GM21390 (cell line): ENCODE measurements around the gene UBE2D2.
A peak's percentile ranks its signal among the peaks of the same experiment; 100 is the strongest.

Experiments
- ATAC-seq: cut with Tn5 transposase; IDR thresholded peaks from one replicate; pipeline ENCODE4 v1.9.1; 2021; ENCODE audit not compliant: unreplicated experiment

The UBE2D2 gene

DNA sequence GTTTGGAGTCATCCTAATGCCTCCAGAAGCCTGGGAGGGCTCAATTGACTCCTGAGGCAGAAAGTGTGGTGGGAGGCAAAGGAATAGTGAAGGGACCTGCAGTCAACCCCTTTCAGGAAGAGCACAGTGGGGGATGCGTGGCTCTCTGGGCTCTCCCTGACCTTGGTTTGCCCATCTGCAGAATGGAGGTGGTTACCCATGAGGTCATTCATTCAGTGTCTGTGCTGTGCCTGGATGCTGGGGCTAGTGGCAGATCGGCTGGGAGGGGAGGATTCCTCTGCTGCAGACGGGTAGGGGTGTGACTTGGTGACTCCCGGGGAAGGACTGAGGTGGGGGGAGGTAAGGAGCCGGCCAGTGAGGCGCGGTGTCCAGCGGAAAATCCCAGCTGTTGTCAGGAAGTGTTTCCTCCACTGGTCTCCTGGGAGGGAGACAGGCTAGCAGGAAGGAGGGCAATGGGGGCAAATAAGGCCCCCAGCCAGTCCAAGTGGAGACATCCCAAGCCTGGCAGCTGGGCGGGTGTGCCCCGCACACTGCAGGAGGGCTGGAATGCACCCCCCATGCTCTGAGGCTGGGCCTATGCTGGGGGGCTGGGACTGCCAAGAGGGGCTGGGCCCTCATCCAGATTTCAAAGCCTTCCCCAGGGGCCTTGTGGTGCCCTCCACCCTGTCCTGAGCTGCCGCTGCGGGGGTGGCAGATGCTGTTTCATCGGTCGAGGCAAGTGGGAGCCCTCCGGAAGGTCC, 98.0 kb downstream of the UBE2D2 start:
- ATAC-seq, result no peak

- ATAC-seq, result no peak
These were observed 98.6 kb downstream of the UBE2D2 start for GRCh38 chr5:139659695-139660101.

DNA sequence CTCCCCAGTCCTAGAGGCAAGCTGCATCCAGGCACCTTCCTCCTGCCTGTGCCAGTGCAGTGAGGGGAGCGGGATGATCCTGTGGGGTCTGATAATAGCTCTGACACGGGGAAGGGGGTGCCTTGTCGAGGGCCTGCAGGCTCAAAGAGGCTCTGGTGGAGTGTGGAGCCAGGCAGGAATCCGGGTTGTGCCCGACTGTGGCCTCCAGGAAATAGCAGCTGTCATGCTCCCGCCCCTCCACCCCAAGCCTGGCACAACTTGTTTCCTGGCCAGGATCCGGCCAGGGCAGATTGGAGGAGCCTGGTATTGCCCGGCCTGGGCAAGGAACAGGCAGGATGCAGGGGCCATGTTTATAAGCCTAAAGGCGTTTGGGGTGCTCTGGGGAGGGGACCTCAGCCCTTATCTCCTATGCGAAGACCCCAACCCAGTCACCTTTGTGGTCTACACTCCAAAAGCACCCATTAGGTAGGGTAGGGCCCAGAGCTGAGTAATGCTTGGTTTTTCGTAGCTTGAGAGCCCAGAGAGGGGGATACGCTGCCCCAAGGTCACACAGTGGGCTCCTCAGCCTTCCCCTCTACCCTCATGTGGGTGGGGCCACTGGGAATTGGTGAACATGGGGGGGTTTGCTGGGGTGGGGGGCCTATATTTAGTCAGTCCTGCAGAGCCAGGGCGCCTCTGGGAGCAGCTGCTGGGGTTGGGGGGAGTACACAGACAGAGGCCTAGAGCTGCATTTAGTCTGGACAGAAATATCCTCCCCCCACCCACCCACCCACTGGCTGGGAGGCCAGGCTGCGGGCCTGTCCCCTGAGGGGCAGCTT, 99.2 kb downstream of the UBE2D2 start:
- ATAC-seq, result no peak

- no peak for ATAC-seq
These were observed 100.0 kb downstream of the UBE2D2 start for GRCh38 chr5:139660923-139661814.

- no peak for ATAC-seq
These were observed 101.5 kb downstream of the UBE2D2 start for GRCh38 chr5:139662617-139663016.

GRCh38 chr5:139663207-139664085, 102.3 kb downstream of the UBE2D2 start:
- no peak for ATAC-seq

DNA sequence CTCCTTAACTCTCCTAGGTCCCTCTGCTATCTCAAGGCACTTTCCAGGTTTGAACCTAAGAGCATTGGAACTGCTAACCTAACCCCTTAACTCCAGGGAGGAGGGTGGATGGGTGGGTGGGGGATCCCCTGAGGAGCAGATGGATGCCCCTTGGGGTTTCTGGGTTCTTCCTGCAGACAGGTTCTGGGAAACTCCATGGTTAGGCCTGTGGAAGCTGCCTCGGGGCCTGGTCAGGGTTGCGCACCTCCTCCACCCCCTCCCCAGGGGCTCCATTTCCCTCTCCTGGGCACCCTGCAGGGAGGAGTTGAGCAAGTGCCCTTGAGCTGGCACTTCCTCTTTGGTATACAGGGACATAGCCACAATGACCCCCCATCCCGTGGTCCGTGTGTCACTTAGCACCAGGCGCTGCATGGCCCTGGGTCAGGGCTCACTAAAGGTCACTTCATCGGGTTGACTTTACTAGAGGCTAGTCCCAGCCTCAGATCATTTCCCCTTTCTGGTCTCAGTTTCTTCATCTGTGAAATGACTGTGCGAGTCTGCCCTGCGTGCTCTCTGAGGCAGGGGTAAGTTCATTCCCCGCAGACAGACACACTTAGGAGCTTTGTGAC, 103.1 kb downstream of the UBE2D2 start:
- ATAC-seq, result peak; percentile 47

DNA sequence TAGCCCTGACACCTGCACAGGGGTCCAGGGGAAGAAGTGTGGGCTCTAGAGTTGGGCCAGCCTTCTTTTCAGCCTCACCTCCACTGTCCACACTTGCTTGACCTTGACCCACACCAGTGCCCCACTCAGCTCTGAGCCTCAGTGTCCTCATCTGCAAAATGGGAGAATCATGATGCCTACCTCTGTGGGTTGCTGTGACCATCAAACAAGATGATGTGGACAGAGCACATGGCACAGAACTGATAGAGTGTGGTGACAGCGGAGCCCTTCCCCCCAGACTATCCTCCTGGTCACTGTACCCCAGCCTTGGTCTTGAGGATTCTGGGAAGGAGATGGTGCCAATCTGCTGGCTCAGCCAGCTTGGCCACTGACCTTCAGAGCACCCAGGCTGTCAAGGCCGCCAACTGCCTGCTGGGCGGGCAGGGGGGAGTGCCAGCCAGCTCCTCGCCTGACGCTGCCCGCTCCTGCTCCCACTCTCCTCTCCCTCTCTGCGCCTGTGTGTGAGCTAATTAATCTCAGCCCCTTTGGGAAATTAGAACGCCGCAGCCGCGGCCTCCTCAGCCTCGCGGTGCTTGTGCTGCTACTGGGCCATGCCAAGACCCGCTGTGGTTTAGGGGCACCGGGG, 103.7 kb downstream of the UBE2D2 start:
- no peak for ATAC-seq

- ATAC-seq, result no peak
These were observed 104.5 kb downstream of the UBE2D2 start for GRCh38 chr5:139665626-139666025.

- no peak for ATAC-seq
These were observed 105.4 kb downstream of the UBE2D2 start for GRCh38 chr5:139666551-139666950.

DNA sequence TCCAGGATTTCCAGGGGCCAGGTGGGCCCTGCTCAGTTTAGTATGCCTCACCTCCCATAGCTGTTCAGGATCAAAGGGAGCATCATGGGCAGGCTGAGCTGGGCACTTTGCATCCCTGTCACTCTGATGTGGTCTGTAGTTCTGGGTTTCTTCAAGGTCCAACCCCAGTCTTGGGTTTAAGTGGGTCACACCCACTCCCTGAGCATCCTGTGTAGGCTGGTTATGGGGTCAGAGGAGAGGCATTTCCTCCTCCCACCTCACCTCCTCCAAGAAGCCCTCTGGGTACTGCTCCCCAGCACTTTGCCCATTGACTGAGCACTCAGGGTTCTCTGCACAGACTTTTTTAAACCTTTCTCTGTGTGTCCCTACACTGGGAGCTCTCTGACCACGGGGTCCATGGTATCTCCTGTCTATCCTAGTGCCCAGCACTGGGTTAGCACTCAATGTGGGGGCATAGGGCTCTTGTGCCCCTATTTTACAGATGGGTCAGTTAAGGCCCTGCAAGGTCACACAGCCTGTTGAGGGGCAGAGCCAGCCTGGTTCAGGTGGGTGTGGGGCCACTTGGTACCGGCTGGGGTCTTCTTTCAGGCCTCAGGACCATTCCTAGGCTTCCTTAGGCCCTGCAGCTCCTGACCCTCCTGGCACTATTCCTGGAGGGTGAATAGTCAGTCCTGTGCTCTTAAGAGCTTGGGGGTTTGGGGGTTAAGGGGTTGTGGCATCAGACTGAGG, 106.0 kb downstream of the UBE2D2 start:
- ATAC-seq, result no peak

GRCh38 chr5:139667730-139668063, 106.6 kb downstream of the UBE2D2 start:
- ATAC-seq, result no peak

DNA sequence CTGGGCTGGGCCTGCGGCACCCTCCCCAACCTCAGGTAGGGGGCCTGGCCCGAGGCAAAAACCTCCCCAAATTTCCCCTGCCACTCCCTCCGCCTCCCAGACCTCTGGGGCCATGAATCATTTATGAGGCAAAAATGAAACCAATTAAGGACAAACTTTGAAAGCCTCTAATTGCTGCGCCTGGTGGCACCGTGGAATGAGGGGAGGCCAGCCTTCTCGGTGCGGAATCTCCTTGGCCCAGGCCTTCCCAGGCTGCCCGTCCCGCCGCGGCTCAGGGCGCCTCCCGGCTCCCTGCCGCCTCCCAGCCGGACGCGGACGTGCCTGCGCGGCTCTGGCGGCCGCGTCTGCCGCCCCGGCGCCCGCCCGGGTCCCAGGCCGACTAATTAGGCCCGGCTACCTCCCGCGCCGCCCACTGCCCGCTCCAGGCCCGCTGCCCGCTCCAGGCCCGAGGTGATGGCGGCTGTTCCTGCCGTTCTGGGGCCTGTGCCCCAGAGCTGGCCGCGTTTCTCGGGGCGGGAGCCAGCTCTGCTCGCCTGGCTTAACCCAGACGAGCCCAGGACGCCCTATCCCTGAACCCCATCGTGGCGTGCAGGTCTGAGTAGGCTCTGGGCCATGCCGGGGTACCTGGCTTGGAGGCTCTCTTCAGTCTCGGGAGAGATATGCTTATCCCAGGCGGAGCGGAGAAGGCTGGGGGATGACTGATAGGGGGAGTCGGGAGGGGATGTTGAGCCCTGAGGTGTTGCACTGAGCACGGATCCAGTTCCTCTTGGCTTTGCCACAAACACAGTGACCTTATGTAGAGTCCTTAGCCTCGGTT, 107.1 kb downstream of the UBE2D2 start:
- ATAC-seq, result no peak

GRCh38 chr5:139668924-139669661, 108.0 kb downstream of the UBE2D2 start:
- ATAC-seq, result no peak

- no peak for ATAC-seq
These were observed 108.7 kb downstream of the UBE2D2 start for GRCh38 chr5:139669662-139670368.

- ATAC-seq, result peak; percentile 46
These were observed 109.4 kb downstream of the UBE2D2 start for GRCh38 chr5:139670369-139671095.
